ENCODE measurements around the gene PCNA. TPM values are rescaled to one million over a fixed set of nuclear protein-coding genes. Genes with fewer than 3 reads are reported as not detected.
A peak's percentile ranks its signal among the peaks of the same experiment; 100 is the strongest.

The PCNA gene
- total and polyA plus RNA-seq, 9 of the 15 experiments (the other 6 are each of a cell fraction or from before 2014, with no cell fraction given): 213 to 390 (median 291) TPM

- TF ChIP-seq MGA (IDR thresholded peaks at IDR 0.05) (peak; percentile 99), ZNF395 (CRISPR knock-in tag; IDR thresholded peaks at IDR 0.05) (peak; percentile 79), RAD21 (CRISPR knock-in tag; conservative IDR thresholded peaks at IDR 0.05 in 1 of 2, IDR thresholded peaks at IDR 0.05 in 1 of 2) (no peak), GABPA (tag; conservative IDR thresholded peaks at IDR 0.05; ENCODE audit: low read depth) (0 out of 2 replicates have a peak, but pooled peaks have one; percentile 7), SOX6 (IDR thresholded peaks at IDR 0.05) (no peak), DLX4 (CRISPR knock-in tag; IDR thresholded peaks at IDR 0.05) (no peak), ZNF561 (CRISPR knock-in tag; conservative IDR thresholded peaks at IDR 0.05) (no peak), MYC (IDR thresholded peaks at IDR 0.05; ENCODE audit: low read depth, low read length) (peak; percentile 83), MYC (CRISPR knock-in tag; IDR thresholded peaks at IDR 0.05; ENCODE audit: borderline replicate concordance, low read depth) (peak; percentile 88; the same call in 1 of the 2 replicates), ARID2 (IDR thresholded peaks at IDR 0.05) (no peak), YY1 (IDR thresholded peaks at IDR 0.05; ENCODE audit: borderline replicate concordance in 1 of 3, control insufficient read depth in 1 of 3, extremely low read depth in 1 of 3, insufficient read depth in 3 of 3, insufficient read length in 1 of 3, insufficient replicate concordance in 2 of 3, low read depth in 1 of 3, low read length in 2 of 3) (peak in 2 of 3 experiments; percentile 37 to 65), SPI1 (IDR thresholded peaks at IDR 0.05; ENCODE audit: borderline replicate concordance, low read depth, low read length) (no peak), ZNF764 (CRISPR knock-in tag; IDR thresholded peaks at IDR 0.05; ENCODE audit: low read depth) (no peak)
These were observed at the start of gene PCNA (continued) for GRCh38 chr20:5119435-5120184.

Data from K562 (cell line).